Measurements from ENCODE around the gene SERPINE2.

- TF ChIP-seq CTCF (IDR thresholded peaks at IDR 0.05) (no peak), POLR2A (IDR thresholded peaks at IDR 0.05) (no peak)
These were observed 14.8 kb downstream of the SERPINE2 start for GRCh38 chr2:224024270-224024669.
